Measurements from ENCODE around the gene CACNA2D2. TPM values are rescaled to one million over a fixed set of nuclear protein-coding genes. Genes with fewer than 3 reads are reported as not detected.

Gene CACNA2D2
- total and polyA plus RNA-seq, 7 donors = 0.49 to 1.7 (median 1.1) TPM; not detected in 1

- WGBS, 2 donors = 83 to 91% methylated on average over 6 of the region's 6 CpGs
- DNase-seq = no peak
- Histone ChIP-seq H3K27ac (no peak overlapping the region), H3K4me1 (no peaks in the 10 kb centered on the region), H3K36me3 (no peaks in the 10 kb centered on the region), H3K4me3 (no peak overlapping the region), H3K27me3 (peaks cover 0 to 8% (median 0%) of the 10 kb centered on the region in 3 donors), H3K9me3 (no peaks in the 10 kb centered on the region)
- no peak for TF ChIP-seq EP300 (IDR thresholded peaks at IDR 0.05)
- TF ChIP-seq POLR2AphosphoS5 (IDR thresholded peaks at IDR 0.05) = no peak
- TF ChIP-seq CTCF (IDR thresholded peaks at IDR 0.05) = no peak
- TF ChIP-seq POLR2A (IDR thresholded peaks at IDR 0.05) = no peak
- intact Hi-C loops (cut with DNase I) = no loop called here
Observed at GRCh38 chr3:50378024-50378423, 125.4 kb downstream of the CACNA2D2 start.

DNA sequence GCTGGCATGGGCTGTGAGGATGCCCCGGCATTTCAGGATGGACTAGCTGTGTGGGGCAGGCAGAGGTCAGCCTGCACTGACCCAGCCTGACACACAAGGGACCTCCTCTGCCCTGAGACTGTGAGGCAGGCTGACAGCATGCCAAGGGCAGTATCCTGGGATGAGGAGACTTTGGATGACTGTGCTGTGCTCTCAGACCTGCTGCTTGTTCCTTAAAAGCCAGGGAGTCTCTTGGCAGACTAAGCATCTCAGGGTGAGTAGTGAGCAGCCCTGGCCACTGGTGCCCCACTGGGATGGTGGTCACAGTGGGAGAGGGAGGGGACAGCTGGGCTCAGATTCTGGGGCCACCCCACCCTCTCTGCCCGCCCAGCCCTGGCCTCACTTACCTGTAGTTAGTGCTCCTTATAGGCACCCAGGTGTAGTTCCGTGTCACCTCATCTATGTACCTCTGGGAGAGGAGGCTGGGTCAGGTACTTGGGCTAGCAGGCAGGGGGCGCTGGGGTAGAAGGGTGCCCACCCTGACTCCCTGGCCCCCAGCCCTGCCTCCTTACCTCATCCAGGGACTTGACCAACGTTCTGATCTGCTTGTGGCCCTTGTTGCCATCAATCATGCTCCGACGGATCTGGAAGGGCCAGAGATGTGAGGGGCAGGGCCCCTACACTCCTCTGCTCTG is 128.0 kb downstream of the CACNA2D2 start:
- Histone ChIP-seq H3K27ac (no peak overlapping the region), H3K27me3 (peaks cover 0 to 26% (median 7%) of the 10 kb centered on the region in 3 donors), H3K9me3 (no peaks in the 10 kb centered on the region), H3K4me3 (no peak overlapping the region), H3K36me3 (no peaks in the 10 kb centered on the region), H3K4me1 (no peaks in the 10 kb centered on the region)
- DNase-seq = no peak
- 64 to 80% methylated on average over 7 of the region's 7 CpGs for WGBS, 2 donors
- intact Hi-C loops (cut with DNase I) = no loop called here
- TF ChIP-seq POLR2A (IDR thresholded peaks at IDR 0.05) (no peak), CTCF (IDR thresholded peaks at IDR 0.05) (no peak), POLR2AphosphoS5 (IDR thresholded peaks at IDR 0.05) (no peak), EP300 (IDR thresholded peaks at IDR 0.05) (no peak)

DNA sequence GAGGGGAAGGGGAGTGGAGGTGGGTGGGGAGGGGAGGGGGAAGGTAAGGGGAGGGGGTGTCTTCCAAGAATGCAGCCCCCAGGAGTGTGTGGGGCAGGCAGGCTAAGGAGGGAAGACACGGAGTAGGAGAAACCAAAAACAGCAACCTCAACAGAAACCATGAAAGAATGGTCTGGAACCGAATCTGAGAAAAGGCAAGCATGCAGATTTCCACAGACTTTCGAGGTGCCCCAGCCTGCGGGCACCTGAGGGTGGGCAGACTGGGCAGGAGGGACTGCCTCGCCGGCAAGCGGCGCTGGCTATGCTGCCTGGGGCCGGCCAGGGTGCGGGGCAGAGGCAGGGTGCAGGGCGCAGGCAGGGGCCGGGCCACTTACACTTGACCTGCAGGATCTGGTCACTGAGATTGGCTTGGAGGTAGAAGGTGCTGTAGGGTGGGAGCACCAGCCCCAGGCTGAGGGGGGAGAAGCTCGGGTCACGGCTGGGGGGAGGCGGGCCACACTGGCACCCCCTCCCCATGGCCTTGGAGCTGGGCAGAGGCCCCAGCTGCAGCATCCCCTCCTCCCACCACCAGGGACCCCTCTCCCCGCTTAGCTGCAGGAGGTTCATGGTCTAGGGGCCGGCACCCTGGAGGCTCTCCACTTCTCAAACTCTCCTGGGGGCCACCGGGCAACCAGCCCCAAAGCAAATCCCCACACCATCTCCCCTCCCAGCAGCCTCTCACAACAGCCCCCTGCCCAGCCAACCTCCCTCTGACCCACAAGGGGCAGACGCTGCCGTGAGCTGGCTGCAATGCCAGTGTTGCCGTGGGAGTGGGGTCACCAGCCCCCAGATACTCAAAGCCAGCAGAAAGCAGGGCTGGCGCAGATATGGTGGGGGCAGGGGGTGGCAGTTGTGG is 128.8 kb downstream of the CACNA2D2 start:
- H3K4me3 ChIP-seq = no peak overlapping the region
- 76 to 77% methylated on average over 22 of the region's 22 CpGs for WGBS, 2 donors
- intact Hi-C loops (cut with DNase I) = no loop called here
- H3K36me3 ChIP-seq = no peaks in the 10 kb centered on the region
- DNase-seq = no peak
- no peak overlapping the region for H3K27ac ChIP-seq
- peaks cover 0 to 33% (median 9%) of the 10 kb centered on the region in 3 donors for H3K27me3 ChIP-seq
- H3K9me3 ChIP-seq = no peaks in the 10 kb centered on the region
- no peak for TF ChIP-seq CTCF (IDR thresholded peaks at IDR 0.05)
- no peak for TF ChIP-seq POLR2A (IDR thresholded peaks at IDR 0.05)
- no peak for TF ChIP-seq POLR2AphosphoS5 (IDR thresholded peaks at IDR 0.05)
- H3K4me1 ChIP-seq = no peaks in the 10 kb centered on the region

DNA sequence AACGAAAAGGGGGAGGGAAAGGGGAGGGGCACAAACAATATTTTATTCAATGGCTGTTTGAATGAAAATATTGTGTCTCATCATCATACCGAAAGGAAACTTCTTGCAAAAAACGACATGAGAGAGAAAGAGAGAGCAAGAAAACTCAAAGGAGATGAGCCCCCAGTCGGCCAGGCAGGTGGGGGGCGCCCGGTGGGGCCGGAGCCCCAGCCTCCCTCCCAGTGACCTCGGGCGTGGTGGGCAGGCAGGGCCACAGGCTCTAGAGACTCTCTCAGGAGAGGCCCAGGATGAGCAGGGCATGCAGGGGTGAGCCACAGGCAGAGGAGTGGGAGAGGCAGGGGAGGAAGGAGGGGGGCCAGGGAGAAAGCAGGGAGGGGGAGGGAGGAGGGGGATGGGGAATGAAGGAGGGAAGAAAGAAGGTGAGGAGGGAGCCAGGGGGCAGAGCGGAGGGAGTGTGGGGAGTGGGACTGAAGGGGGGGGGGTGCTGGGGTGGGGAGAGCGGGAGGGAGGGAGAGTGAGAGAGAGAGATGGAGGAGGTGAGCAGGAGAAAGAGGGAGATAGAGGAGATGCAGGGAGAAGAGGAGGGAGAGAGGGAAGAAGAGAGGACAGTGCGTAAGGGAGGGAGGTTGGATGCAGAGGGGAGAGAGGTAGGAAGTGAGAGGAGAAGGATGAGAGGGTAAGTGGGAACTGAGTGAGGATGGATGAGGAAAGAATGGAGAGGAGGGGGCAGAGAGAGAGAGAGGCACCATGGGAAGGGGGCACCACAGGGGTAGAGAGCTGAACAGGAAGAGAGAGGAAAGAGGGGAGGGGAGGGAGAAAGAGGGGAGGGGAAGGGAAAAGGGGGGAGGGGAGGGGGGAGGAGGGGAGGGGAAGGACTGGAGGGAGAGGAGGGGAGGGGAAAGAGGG is 130.0 kb downstream of the CACNA2D2 start:
- TF ChIP-seq POLR2AphosphoS5 (IDR thresholded peaks at IDR 0.05) = no peak
- TF ChIP-seq CTCF (IDR thresholded peaks at IDR 0.05) = no peak
- TF ChIP-seq POLR2A (IDR thresholded peaks at IDR 0.05) = no peak
- TF ChIP-seq EP300 (IDR thresholded peaks at IDR 0.05) = no peak
- Histone ChIP-seq H3K27ac (no peak overlapping the region), H3K4me1 (no peaks in the 10 kb centered on the region), H3K9me3 (no peaks in the 10 kb centered on the region), H3K27me3 (peaks cover 0 to 42% (median 12%) of the 10 kb centered on the region in 3 donors), H3K36me3 (no peaks in the 10 kb centered on the region), H3K4me3 (no peak overlapping the region)
- WGBS, 2 donors = 61 to 64% methylated on average over 12 of the region's 12 CpGs
- no peak for DNase-seq
- intact Hi-C loops (cut with DNase I) = no loop called here
